CD4-positive, alpha-beta T cell (primary cell): ENCODE measurements around the gene XPA. TPM values are rescaled to one million over a fixed set of nuclear protein-coding genes. Genes with fewer than 3 reads are reported as not detected.

Source experiments
- ATAC-seq: fragments of 200-7000 bp; cut with Tn5 transposase; one replicate; pipeline ENCODE4 v1.10.0; 2022; ENCODE audit warnings: mild to moderate bottlenecking; ENCODE audit not compliant: poor library complexity
- CTCF ChIA-PET: fragments of 350-600 bp; sonication (Branson Sonifier 250); formaldehyde crosslinking; loops from one replicate; lab custom pipeline; 2021; ENCODE audit warnings: antibody characterized with exemption, inconsistent platforms; lab: Charles Lee
- POLR2A ChIA-PET: fragments of 350-600 bp; sonication (Branson Sonifier 250); formaldehyde crosslinking; loops from one replicate; lab custom pipeline; 2021; ENCODE audit warnings: antibody characterized with exemption, inconsistent platforms; lab: Charles Lee
- DNase-seq, 14 experiments: peaks; one replicate each; pipeline ENCODE4 v3.0.0-alpha.2; 2013 to 2020; ENCODE audit warnings: mixed read lengths in 2 of 14
- H3K27ac ChIP-seq, 2 donors: one replicate each; pipeline versions ENCODE4 v1.5.1 to v1.7.0; 2013; ENCODE audit warnings: low read length in 2 of 2, low read depth in 1 of 2, mild to moderate bottlenecking in 1 of 2
- H3K27me3 ChIP-seq, 2 experiments: 1 replicate in 1 of 2; 2 replicates in 1 of 2; pipeline versions ENCODE4 v1.6.1 to v1.7.0; 2013; ENCODE audit warnings: low read length in 2 of 2, control low read depth in 1 of 2, mild to moderate bottlenecking in 1 of 2, moderate library complexity in 1 of 2; ENCODE audit not compliant: insufficient read depth in 2 of 2, control insufficient read depth in 1 of 2
- H3K36me3 ChIP-seq: one replicate; pipeline ENCODE4 v1.6.1; 2013; ENCODE audit warnings: low read length, control low read depth; ENCODE audit not compliant: insufficient read depth
- H3K4me1 ChIP-seq: one replicate; pipeline ENCODE4 v1.6.1; 2013; ENCODE audit warnings: low read length, control low read depth; ENCODE audit not compliant: insufficient read depth
- H3K4me3 ChIP-seq: one replicate; pipeline ENCODE4 v1.5.1; 2013; ENCODE audit warnings: mild to moderate bottlenecking, low read length, moderate library complexity
- H3K9me3 ChIP-seq, 2 experiments: 1 replicate in 1 of 2; 2 replicates in 1 of 2; pipeline versions ENCODE4 v1.6.1 to v1.7.0; 2013; ENCODE audit warnings: low read length in 2 of 2, mild to moderate bottlenecking in 2 of 2, control low read depth in 1 of 2, moderate library complexity in 1 of 2; ENCODE audit not compliant: control insufficient read depth in 1 of 2, insufficient read depth in 1 of 2
- H3K27ac Mint-ChIP-seq: one replicate; pipeline ENCODE4 v1.8.0; 2020; ENCODE audit warnings: mixed read lengths
- H3K27me3 Mint-ChIP-seq: one replicate; pipeline ENCODE4 v1.8.0; 2021; ENCODE audit warnings: mixed read lengths
- H3K36me3 Mint-ChIP-seq: one replicate; pipeline ENCODE4 v1.8.0; 2021; ENCODE audit warnings: low read depth, mixed read lengths
- H3K4me1 Mint-ChIP-seq: one replicate; pipeline ENCODE4 v1.8.0; 2021; ENCODE audit warnings: low read depth, mixed read lengths
- H3K4me3 Mint-ChIP-seq: one replicate; pipeline ENCODE4 v1.8.0; 2020; ENCODE audit warnings: mild to moderate bottlenecking, mixed read lengths
- H3K9me3 Mint-ChIP-seq: one replicate; pipeline ENCODE4 v1.8.0; 2020; ENCODE audit warnings: mixed read lengths
- intact Hi-C, 2 experiments: fragments of 100-400 bp; cut with DNase I in 1 of 2; cut with micrococcal nuclease in 1 of 2; formaldehyde crosslinking; loops; one replicate each; pipeline versions ENCODE4 v1.15.1 to v1.9.0; 2023 to 2025; cut with DNase I, micrococcal nuclease
- total RNA-seq, 174 experiments: library from RNA in 2 of 174; stranded (reverse) in 2 of 174; gene quantifications; one replicate each; pipeline ENCODE4 v1.2.3 and lab custom pipeline; 2021 to 2026
- TF ChIP-seq, protein P1 (sequence below): fragments of 200-600 bp; IDR thresholded peaks from one replicate; pipeline ENCODE4 v1.8.0; 2022; ENCODE audit warnings: antibody characterized with exemption, mild to moderate bottlenecking

XPA gene
- total RNA-seq, 2 experiments from 2014 or later: 20.2 to 23.3 TPM

DNA sequence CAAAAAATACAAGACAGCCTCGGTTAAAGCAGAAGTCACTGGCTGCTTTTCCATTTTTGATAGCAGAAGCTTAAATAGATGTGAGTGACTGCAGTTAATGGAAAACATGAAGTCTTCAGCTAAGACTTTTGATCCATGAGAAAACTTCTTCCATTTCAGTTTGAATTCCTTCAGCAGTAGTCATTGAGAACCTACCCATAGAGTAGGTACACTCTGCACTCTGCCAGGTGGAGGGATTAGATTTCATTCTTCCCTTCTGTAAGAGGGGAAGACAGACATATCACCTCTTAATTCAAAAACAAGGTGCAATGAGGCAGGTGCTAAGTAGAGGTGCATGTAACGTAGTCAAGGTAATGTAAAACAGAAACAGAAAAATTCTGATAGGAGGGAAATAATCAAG is 26.7 kb upstream of the XPA start:
- ATAC-seq (no peak), DNase-seq (no peak)
- intact Hi-C loops: no loop called here
- Mint-ChIP-seq H3K9me3 (peaks cover 5% of the 10 kb centered on the region), H3K4me1 (no peaks in the 10 kb centered on the region), H3K4me3 (no peak overlapping the region), H3K36me3 (no peaks in the 10 kb centered on the region), H3K27me3 (peaks cover 22% of the 10 kb centered on the region), H3K27ac (no peak overlapping the region)
- no peaks in the 10 kb centered on the region for H3K36me3 ChIP-seq
- H3K27ac ChIP-seq: no peak overlapping the region
- no peak overlapping the region for H3K4me3 ChIP-seq
- H3K27me3 ChIP-seq: peaks cover 0 to 3% of the 10 kb centered on the region in 2 experiments
- ChIA-PET CTCF (no interaction called here), POLR2A (no interaction called here)
- H3K4me1 ChIP-seq: no peaks in the 10 kb centered on the region
- peaks cover 0 to 6% of the 10 kb centered on the region in 2 experiments for H3K9me3 ChIP-seq
- TF ChIP-seq, protein P1, sequence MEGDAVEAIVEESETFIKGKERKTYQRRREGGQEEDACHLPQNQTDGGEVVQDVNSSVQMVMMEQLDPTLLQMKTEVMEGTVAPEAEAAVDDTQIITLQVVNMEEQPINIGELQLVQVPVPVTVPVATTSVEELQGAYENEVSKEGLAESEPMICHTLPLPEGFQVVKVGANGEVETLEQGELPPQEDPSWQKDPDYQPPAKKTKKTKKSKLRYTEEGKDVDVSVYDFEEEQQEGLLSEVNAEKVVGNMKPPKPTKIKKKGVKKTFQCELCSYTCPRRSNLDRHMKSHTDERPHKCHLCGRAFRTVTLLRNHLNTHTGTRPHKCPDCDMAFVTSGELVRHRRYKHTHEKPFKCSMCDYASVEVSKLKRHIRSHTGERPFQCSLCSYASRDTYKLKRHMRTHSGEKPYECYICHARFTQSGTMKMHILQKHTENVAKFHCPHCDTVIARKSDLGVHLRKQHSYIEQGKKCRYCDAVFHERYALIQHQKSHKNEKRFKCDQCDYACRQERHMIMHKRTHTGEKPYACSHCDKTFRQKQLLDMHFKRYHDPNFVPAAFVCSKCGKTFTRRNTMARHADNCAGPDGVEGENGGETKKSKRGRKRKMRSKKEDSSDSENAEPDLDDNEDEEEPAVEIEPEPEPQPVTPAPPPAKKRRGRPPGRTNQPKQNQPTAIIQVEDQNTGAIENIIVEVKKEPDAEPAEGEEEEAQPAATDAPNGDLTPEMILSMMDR: no peak

DNA sequence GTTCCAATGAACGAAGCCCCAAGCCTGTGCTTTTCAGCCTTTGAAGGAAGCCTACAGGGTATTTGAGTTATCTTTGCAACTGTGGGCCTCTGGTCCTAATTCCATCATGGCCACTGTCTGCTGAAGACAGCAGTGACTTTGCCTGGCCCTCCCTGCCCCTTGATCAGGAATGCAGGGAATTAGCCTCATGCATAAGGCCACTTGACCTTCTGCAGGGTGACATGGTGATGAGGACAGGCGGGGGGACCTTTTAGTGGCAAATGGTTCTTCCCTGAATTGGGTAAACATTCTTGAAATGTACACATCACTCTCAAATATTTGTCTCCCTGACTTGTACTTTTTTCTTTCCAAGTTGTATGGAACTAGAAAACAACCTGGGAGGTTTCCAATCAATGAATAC is 25.2 kb upstream of the XPA start:
- Mint-ChIP-seq H3K4me1 (no peaks in the 10 kb centered on the region), H3K27ac (no peak overlapping the region), H3K9me3 (peaks cover 5% of the 10 kb centered on the region), H3K4me3 (no peak overlapping the region), H3K27me3 (peaks cover 22% of the 10 kb centered on the region), H3K36me3 (no peaks in the 10 kb centered on the region)
- Histone ChIP-seq H3K27ac (no peak overlapping the region), H3K4me3 (no peak overlapping the region), H3K27me3 (peaks cover 0 to 3% of the 10 kb centered on the region in 2 experiments), H3K4me1 (no peaks in the 10 kb centered on the region), H3K36me3 (no peaks in the 10 kb centered on the region), H3K9me3 (peaks cover 0 to 6% of the 10 kb centered on the region in 2 experiments)
- TF ChIP-seq, protein P1: no peak
- intact Hi-C loops: no loop called here
- DNase-seq (no peak), ATAC-seq (no peak)
- POLR2A ChIA-PET: no interaction called here
- CTCF ChIA-PET: no interaction called here

DNA sequence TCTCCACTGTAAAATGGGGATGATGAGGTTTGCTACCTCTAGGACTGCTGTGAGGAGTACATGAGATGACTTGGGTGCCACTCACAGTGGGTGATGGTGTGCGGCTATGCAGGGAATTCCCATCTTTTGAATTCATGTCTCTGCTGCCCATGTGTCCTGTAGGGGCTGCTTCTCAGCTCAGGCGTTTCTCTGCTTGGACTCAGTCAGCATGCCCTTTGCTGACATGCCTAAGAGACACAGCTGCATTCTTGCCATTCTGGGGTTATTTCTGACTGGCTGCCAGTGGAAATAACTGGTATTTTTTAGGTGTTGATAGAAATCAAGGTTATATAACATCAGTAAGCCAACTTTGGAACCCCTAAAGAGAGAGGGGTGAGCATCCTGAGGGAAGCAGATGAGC is 24.3 kb upstream of the XPA start:
- Histone ChIP-seq H3K36me3 (no peaks in the 10 kb centered on the region), H3K9me3 (peaks cover 0 to 6% of the 10 kb centered on the region in 2 experiments), H3K27me3 (peaks cover 0 to 3% of the 10 kb centered on the region in 2 experiments), H3K27ac (no peak overlapping the region), H3K4me1 (no peaks in the 10 kb centered on the region), H3K4me3 (no peak overlapping the region)
- POLR2A ChIA-PET: no interaction called here
- H3K4me1 Mint-ChIP-seq: no peaks in the 10 kb centered on the region
- peaks cover 5% of the 10 kb centered on the region for H3K9me3 Mint-ChIP-seq
- ATAC-seq (no peak), DNase-seq (no peak)
- TF ChIP-seq, protein P1: no peak
- CTCF ChIA-PET: no interaction called here
- no peak overlapping the region for H3K27ac Mint-ChIP-seq
- peaks cover 22% of the 10 kb centered on the region for H3K27me3 Mint-ChIP-seq
- no peak overlapping the region for H3K4me3 Mint-ChIP-seq
- H3K36me3 Mint-ChIP-seq: no peaks in the 10 kb centered on the region
- intact Hi-C loops: no loop called here
